GM19438 (cell line): ENCODE data around the gene PIM2.

ENCODE experiments used
- ATAC-seq: cut with Tn5 transposase; IDR thresholded peaks from one replicate; pipeline ENCODE4 v1.9.1; 2021; ENCODE audit warnings: low read depth; ENCODE audit not compliant: unreplicated experiment

PIM2 gene

DNA sequence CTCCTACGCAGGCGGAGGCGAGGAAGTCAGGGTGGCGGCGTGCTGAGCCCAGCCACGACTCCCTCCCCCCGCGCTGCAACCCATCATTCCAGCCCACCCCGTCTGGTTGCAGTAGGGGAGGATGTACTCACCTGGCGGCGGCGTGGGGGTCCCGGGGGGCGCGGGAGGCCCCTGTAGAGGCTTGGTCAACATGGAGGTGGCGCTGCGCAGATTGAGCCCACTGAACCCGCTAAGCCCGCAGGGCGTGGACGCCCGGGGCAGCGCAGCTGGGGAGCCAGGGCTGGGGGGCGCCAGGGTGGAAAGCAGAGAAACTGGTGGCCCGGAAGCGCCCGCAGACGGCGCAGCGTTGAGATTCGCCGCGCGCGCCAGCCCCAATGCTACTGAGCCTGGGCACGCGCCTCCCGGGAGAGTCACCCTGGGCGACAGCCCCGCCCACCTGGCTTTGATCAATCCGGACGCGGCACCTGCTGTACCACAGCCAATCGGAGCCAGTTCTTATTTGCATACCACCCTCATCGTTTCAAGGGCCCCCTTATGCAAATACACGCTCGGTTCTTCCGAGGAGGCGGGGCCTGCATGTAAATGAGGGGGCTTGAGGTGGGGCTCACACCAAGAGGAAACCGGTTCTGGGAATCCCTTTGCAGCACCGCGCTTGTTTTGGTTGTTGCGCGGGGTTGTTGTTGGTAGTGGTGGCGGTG lies at the start of gene PIM2:
PIM2 (minus strand) TSS at position 382 of the 698 bp plus-strand sequence; CDS start at position 192, 190 bp downstream.
- peak; percentile 72 for ATAC-seq

DNA sequence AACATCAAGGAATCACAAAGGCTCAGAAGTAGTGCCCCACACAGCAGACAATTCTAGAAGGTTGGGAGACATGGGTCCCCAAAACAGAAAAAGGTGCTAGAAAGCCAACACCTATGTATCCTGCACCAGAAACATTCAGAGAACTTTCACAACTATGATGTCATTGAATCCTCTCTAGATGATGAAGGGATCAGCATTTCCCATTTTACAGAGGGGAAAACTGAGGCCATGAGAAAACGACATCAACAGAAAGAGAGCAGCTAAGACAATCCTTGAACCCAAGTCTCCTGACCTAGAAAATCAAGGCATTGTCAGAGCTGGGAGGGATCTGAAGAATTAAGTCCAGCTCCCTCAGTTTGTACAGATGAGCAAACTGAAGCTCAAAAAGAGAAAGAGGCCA lies 49.6 kb upstream of the PIM2 start:
- ATAC-seq: no peak

DNA sequence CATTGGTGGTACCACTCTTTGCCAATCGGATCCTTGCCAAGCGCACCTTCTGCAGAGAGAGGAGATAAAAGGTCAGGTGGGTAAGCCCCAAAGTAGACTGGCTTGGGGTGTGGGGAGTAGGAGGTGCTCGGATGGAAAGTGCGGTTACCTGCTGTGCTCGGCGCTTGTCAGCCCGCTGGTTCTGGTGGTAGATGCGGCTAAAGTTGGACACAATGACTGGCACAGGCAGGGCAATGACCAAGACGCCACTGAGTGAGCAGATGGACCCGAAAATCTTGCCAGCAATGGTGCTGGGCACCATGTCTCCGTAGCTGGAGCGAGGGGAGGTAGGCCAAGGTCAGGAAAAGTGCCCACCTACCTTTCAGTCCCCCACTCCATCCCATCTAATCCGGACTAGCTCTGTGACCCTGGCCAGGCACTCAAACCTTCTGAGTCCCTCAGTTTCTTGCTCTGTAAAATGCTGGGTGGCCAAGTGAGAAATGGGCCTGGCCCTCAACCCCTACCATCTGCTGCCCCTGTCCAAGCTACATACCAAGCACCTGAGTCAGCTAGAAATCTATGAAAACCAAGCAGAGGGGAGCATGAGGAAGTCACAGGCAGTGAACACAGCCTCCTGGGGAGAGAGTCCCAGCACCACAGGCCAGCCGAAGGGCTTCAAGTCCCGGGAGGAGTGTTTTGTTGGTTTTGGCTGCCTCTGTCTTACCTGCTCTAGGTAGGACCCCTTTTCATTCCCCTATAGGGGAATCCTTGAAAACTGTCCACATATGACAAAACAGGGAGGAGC lies 48.2 kb upstream of the PIM2 start:
- no peak for ATAC-seq

DNA sequence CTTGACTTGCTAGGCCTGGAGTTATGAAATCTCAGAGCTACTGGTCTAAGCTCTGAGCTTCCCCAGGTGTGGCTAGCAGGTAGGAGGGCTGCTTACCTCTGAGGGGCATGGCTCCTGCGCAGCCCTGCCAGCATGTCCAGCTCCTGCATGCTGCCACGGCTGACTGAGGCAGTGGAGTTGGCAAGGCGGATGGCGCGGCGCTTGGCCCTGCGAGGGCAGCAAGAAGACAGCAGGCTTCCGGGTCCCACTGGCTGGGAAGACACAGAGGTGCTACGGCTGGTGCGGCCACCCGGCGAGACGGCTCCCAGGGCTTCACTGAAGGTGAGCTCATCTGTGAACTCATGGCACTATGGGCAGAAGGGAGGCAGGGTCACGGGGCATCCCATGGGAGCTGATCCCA lies 47.1 kb upstream of the PIM2 start:
- no peak for ATAC-seq

DNA sequence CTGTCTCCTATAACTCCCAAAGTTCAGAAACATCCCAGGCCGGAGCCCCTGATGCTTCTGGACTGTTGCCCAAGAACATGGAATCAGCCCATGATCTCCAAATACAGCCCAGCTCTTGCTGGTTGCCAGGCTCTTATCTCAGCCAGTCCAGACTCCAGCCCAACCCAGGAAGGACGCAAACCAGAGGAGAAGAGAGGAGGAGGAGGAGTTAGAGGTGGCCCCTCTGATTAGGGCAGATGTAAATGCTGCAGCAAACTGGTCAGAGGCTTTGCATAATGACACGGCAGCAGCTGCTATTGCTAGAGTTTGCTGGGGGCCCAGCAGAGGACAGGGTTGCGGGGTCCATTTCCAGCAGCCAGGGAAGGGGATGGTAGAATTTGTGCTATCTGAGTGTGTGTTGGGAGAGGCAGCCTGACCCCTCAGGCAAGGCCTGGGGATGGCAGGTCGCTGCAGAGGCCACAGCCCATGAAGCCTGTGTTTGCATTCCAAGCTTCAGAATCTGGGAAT lies 42.8 kb upstream of the PIM2 start:
- ATAC-seq: no peak

DNA sequence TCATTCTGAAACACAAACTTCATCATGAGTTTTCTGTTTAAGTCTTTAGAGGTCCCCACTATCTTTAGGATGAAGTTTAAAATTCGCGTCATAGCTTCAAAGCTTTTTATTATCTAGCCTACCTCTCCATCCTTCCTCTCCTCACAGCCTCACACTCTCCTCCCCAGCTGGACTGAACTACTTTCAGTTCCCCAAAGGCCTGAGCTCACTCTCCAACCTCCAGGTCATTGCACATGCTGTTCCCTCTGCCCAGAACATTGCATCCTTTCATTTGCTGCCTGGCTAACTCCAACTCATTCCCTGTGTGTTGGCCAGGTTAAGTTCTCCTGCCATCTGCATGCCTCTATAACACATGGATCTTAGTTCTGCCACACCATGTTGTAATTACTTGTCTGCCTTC lies 41.5 kb upstream of the PIM2 start:
- ATAC-seq: no peak

DNA sequence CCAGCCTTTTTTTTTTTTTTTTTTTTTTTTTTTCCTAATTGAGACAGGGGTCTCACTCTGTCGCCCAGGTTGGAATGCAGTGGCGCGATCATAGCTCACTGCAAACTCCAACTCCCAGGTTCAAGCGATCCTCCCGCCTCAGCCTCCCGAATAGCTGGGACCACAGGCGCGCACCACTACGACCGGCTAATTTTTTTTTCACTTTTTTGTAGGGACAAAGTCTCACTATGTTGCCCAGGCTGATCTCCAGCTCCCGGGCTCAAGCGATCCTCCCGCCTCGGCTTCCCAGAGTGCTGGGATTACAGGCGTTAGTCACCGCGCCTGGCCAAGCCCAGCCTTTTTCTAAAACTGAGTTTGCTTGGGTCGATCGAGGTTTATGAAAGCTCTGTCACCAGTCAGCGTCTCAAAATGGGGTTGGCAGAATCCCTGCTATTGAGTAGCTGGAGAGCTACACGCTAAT lies 39.8 kb upstream of the PIM2 start:
- no peak for ATAC-seq

DNA sequence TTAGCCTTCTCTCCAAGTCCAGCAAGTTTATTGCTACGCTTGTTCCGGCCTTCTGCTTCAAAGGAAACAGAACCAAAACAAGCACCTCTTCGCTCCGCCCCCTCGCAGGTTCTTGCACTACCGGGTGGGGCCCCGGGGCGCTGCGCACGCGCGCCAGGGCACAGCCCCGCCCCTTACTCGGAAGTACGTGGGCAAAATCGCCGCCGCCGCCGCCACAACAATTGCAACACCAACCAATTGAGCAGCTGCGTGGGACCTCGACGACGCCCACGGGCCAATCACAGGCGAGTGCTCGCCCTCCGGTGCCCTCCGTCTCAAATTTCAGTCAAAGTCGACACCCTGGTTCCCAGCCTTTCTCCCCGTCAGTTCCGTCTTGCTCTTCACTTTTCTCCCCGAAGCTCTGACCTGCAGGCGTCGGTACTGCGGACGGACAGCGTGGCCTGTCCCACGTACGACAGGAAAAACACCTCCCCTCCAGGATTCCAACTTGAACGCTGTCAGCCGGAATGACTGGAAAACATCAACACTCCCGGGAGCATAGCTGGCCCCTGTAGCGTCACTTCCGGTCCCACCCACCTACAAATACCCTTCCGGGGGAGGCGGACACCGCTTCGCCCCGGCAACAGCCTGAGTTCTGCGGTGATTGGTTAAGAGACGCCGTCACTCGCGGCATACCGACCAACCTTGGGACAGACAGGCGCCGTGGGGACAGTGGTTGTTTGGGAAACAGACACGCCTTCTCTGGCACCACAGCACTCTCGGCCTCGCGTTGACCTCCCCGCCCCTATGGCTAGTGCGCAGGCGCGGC lies 39.2 kb upstream of the PIM2 start:
- ATAC-seq: peak; percentile 81

DNA sequence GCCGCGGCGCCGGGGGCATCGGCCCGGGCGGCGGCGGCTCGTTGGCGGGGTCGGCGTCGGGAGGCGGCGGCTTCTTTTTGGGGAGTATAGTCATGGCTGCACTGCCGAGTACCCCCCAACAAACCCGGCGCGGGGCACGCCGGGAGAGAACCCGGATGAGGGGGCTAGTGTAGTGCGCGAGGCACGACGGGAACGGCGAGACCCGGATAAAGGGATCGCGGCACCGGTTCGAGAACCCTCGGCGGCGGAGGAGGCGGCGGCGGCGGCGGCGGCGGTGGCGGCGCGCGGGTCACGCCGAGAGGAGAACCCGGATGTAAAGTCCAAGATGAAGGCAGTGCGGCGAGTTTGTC lies 38.6 kb upstream of the PIM2 start, which contains the start of gene OTUD5:
OTUD5 (minus strand) TSS at position 131 of the 350 bp plus-strand sequence; CDS start at position 94, 37 bp downstream.
- ATAC-seq: peak; percentile 36

DNA sequence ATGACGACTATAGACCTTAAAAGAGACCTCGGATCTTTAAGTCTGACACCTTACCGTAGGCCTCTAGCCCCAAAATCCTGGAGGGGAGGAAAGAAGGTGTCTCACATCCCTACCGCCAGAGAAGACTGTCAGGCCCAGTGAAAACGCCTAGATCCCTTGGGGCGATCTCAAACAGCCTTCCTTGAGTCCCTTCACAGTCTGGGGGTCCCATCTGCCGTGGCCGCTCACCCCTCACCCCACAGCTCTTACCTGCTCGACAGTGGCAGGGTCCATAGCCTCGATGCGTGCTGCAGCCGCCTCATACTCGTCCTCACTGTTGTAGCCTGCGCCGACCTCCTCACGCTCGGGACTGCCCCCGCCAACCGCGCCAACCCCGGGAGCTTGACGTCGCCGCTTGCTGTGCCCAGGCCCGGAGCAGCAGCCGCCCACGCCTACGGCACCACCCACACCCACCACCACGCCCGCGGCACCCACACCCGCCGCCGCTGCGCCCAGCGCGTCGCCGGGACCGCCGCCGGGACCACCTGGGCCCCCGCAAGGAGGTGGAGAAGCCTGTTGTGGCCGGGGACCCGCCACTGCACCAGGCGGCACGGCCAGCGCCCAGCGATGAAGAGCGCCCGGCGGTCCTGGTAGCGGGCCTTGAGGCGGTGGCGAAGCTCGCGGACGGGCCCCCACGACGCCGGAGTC lies 38.0 kb upstream of the PIM2 start:
- no peak for ATAC-seq

DNA sequence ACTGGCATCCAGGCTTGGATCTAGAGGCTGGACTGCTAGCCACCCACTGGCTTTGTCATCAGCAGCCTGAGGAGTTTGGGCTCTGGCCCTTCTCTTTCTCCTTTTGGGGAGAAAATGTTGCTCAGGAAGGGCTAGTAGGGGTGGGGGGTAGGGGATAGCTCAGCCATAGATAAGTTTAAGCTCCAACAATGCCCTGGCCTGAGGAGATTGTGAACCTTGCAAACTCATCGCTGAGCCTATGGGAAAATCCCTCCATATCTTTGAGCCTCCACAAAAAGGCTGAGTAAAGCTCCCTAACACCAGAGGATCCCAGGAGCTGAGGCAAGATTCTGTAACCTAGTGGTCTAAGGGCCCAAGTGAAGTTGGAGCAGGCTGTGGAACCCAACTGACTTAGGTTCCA lies 29.8 kb upstream of the PIM2 start:
- ATAC-seq: no peak

DNA sequence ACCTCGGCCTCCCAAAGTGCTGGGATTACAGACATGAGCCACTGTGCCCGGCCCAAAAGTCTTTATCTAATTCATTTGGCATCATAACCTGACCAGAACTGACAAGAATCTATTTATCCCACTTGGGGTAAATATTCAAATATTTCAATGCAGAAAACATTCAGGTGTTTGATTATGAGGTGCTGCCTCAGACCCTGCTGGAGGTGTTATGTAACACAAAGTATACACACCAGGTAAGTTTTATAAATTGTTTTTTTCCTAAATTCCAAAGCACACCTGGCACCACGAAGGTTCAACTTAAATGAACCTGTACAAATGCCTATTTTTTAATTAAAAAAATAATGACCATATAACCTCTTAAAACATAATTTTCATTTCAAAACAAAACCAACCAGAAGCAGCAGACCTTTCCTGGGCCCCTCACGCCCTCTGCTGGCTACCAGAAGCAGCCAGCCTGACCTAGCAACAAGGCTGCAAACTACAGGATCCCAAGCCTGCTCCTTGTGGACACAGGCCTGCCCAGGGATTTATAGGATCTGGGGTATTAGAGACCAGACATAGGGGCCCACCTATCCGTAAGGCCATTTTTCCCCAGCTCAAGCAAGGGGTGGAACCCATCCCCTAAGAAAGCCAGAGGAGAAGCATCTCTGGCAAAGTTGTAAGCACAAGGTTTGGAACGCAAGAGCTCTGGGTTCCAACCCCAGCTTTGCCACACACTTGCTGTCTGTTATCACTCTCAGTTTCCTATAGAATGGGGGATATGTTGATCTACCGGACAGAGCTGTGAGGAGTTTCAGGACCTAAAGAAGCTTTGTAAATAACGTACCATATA lies 26.9 kb upstream of the PIM2 start:
- ATAC-seq: no peak

DNA sequence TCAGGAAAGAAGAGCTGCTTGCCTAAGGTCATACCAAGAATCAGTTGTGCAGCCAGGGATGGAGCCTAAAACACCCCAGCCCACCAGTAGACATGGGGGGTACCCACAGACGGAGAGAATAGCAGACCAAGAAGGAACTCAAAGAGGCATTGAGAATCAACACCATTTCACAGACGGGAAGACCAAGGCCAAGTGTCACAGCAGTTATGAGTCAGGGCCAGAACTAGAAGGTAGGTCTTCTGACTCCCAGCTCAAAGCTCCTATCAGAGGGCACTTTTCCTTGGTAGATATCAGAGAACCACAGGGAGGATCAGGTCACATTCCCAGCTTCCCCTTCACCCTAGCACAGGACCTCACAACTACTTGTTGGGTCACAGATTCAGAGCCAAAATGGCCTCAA lies 24.1 kb upstream of the PIM2 start:
- no peak for ATAC-seq

DNA sequence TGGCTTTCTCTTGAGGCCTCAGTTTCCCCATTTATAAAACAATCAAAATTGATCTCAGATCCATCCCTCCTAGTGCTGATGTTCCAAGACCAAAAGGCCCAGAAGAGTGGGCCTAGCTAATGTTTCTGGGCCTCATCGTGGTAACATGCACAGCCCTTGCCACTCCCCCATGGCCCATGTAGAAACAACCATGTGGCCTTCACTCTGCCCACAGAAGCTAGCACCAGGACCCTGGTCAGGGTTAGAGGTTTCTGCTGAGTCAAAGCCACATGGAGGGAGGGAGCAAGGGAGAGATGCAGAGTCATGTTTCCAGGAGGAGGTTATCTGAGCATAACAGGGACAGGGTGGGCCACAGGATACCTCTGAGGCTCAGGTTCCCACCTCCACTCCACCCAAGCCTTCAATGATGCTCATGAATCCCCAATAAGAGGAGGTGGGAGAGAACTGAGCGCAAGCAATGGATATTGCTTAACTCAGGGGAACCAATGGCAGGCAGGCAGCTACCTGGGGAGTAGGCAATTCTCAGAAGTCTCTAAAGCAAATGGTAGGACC lies 21.7 kb upstream of the PIM2 start:
- ATAC-seq: no peak

DNA sequence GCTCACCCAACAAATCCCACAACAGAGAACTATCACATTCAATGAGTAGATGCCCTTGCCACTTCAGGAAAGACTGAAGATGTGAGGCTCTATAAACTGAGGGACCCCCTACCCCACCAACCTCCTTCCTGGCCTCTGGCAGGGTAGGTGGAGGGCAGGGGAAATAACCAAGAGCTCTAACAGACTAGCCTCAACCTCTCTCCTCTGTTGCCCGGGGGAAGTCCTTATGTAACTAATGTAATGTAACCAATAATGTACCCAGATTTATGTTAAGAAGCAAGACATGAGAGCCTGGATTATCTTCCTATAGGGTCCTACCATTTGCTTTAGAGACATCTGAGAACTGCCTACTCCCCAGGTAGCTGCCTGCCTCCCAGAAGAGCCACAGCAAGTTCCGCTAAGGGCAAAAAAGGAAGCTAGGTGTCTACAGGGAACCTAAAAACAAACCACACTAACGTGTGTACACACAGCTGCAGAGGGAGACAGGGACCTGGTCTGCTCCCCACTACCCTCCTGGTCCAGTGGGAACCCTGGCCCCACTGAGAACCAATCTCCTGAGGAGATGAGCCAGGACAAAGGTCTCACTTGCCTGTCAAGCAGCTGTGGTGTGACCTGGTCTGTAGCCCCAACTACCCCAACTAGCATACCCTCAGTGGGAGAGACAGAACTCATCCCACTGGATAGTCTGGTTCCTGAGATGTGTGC lies 20.9 kb upstream of the PIM2 start:
- ATAC-seq: no peak

DNA sequence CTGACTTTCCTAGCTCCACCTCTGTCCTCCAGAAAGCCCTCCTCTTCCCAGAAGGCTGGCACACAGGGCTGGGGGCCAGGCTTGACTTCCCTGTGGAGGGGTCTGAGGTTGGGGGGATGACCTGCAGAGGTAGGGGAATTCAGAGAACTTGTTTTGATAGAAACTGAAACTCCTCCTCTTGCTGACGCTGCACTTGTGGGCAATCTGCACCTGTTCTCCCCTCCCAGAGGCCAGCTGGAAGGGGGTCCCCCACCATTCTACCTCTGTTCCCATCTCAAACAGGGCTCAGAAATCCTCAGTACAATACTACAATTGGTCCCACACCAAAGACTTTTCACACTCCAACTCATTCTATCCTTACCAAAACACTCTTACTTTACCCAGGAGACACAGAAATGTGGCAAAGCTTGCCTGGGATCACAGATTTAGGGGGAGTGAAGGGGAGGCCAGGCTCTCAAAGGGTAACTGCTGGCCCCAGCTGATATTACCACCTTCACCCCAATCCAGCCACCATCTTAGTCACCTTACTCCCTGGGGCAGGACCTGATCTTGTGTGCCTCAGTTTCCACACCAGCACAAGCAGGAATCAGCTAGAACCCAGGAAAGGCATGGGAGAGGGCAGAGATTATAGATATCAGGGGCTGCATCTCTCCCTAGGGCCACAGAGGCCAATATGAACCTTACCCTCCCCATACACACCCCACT lies 20.0 kb upstream of the PIM2 start:
- ATAC-seq: peak; percentile 40

DNA sequence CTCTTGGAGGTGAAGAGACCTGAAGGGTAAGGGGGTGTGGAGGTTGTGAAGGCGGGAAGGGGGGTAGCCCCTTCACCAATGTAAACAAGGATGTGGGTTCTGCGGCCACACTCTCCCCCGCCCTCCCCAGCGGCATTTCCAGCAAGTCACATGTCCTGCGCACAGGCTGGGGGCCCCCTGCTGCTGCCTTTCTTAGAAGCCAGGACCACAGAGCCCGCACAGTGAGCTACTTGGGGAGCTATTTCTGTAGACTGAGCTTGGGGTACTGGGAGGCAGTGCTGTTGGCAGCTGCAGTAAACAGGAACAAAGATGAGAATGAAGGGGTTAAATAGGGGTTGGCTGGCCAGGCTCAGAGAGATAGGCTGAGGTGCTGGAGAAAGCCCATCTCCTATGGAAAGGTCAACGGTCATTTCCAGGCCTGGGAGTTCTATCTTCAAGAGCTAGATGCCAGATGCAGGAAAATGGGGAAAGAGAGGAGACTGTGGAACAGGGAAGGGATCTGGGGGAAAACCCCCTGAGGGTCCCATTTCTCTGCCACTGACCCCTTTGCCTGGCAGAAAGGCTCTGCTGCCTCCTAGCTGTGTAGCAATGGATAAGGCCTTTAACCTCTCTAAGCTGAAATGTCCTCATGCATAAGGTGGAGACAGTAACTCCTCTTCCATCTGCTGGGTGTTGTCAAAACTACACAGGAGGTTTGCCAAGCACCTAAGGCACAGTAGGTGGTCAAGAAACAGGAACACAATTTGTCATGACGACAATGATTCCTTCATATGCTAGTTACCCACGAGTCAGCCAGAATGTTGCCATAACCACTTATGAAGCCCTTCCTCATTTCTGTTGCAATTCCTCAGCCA lies 18.5 kb upstream of the PIM2 start:
- peak; percentile 64 for ATAC-seq
